ENCODE data around the gene SCRT2. TPM values are rescaled to one million over a fixed set of nuclear protein-coding genes. Genes with fewer than 3 reads are reported as not detected.

SCRT2 gene
- total RNA-seq, 1 experiment from 2014 or later = not detected

GRCh38 chr20:647479-648019, 28.1 kb downstream of the SCRT2 start:
- Histone ChIP-seq H3K9me2 (ENCODE audit: insufficient read depth) (no peaks in the 10 kb centered on the region), H3K27me3 (ENCODE audit: insufficient read depth, low read length) (no peaks in the 10 kb centered on the region), H3K4me2 (ENCODE audit: low read length) (no peak overlapping the region), H3K36me3 (ENCODE audit: control insufficient read depth in 1 of 2, insufficient read depth in 2 of 2, low read length in 2 of 2) (peaks cover 18 to 42% of the 10 kb centered on the region in 2 experiments), H2AFZ (ENCODE audit: low read depth, low read length, poor library complexity, severe bottlenecking) (no peak overlapping the region), H3K9me3 (ENCODE audit: control insufficient read depth in 1 of 2, insufficient read depth in 1 of 2, low read depth in 1 of 2, low read length in 2 of 2) (peaks cover 4 to 17% of the 10 kb centered on the region in 2 experiments; a peak in 2 of 4 replicates), H3K79me2 (ENCODE audit: insufficient read depth, low read length) (peaks cover 61% of the 10 kb centered on the region), H3K4me3 (replicated peaks in 1 of 2; ENCODE audit: low read depth in 1 of 2, low read length in 2 of 2) (no peak overlapping the region), H4K20me1 (ENCODE audit: insufficient read depth) (peaks cover 3% of the 10 kb centered on the region; the same call in 1 of the 2 replicates), H3K9ac (ENCODE audit: low read length) (no peak overlapping the region), H3K27ac (ENCODE audit: low read depth, low read length) (no peak overlapping the region), H3K4me1 (ENCODE audit: control insufficient read depth in 1 of 2, insufficient read depth in 2 of 2, low read length in 2 of 2) (peaks cover 17 to 46% of the 10 kb centered on the region in 2 experiments)
- RAD21 ChIA-PET (ENCODE audit: low non-redundant PET in 1 of 2, low total read pairs in 2 of 2, uncharacterized antibody in 2 of 2, unreplicated experiment in 2 of 2) = no interaction called here
- DNase-seq (ENCODE audit: low read depth, low spot score) (no peak), ATAC-seq (no peak)
- POLR2A ChIA-PET = interaction anchor here (0.6 kb wide), 1 partner anchor 282 kb away, joined by 3 read pairs; no protein-coding TSS in a partner anchor
- CTCF ChIA-PET = interaction anchor here (0.8 to 1.0 kb wide), 2 partner anchors 21 to 80 kb away, joined by 3 read pairs; no protein-coding TSS in a partner anchor
- TSS peak; percentile 4 for BruUV-seq (replicated peaks)
- no peak for TF ChIP-seq ZNF274 (IDR thresholded peaks at IDR 0.05; ENCODE audit: low read depth, low read length)
- peak; percentile 29; the same call in 1 of the 2 replicates for TF ChIP-seq CBX3 (IDR thresholded peaks at IDR 0.05; ENCODE audit: low read depth)
- intact Hi-C loops (cut with micrococcal nuclease) = no loop called here

DNA sequence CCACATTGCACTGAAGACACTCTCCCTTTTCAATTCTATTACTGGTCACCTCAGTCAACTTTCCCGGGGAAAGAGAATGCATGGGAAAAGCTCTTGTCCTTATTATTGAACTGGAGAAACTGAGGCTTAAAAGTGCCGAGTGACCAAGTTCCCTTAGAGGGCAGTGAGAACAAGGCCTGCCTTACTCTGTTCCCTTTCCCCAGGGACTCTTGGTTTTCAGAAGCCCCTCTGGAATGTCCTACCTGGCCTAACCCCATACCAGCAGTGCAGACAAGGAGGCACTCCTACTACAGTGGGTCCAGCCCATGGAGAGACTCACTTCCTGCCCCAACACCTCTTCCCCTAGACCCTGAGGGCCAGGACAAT, 28.8 kb downstream of the SCRT2 start:
- H3K9ac ChIP-seq (ENCODE audit: low read length) = no peak overlapping the region
- H4K20me1 ChIP-seq (ENCODE audit: insufficient read depth) = peaks cover 3% of the 10 kb centered on the region; the same call in 1 of the 2 replicates
- peaks cover 17 to 42% of the 10 kb centered on the region in 2 experiments for H3K4me1 ChIP-seq (ENCODE audit: control insufficient read depth in 1 of 2, insufficient read depth in 2 of 2, low read length in 2 of 2)
- H2AFZ ChIP-seq (ENCODE audit: low read depth, low read length, poor library complexity, severe bottlenecking) = no peak overlapping the region
- BruUV-seq (replicated peaks) = no TSS peak
- CTCF ChIA-PET = interaction anchor here (1.5 to 2.6 kb wide), 6 partner anchors 11 to 122 kb away, joined by 5 to 29 read pairs (median 8); partner anchors contain the start of genes CSNK2A1 and SLC52A3
- H3K27ac ChIP-seq (ENCODE audit: low read depth, low read length) = no peak overlapping the region
- H3K79me2 ChIP-seq (ENCODE audit: insufficient read depth, low read length) = peaks cover 54% of the 10 kb centered on the region
- no peaks in the 10 kb centered on the region for H3K27me3 ChIP-seq (ENCODE audit: insufficient read depth, low read length)
- no peak overlapping the region for H3K4me3 ChIP-seq (replicated peaks in 1 of 2; ENCODE audit: low read depth in 1 of 2, low read length in 2 of 2)
- DNase-seq (ENCODE audit: low read depth, low spot score) (no peak), ATAC-seq (no peak)
- peaks cover 4 to 17% of the 10 kb centered on the region in 2 experiments; a peak in 2 of 4 replicates for H3K9me3 ChIP-seq (ENCODE audit: control insufficient read depth in 1 of 2, insufficient read depth in 1 of 2, low read depth in 1 of 2, low read length in 2 of 2)
- RAD21 ChIA-PET (ENCODE audit: low non-redundant PET in 1 of 2, low total read pairs in 2 of 2, uncharacterized antibody in 2 of 2, unreplicated experiment in 2 of 2) = no interaction called here
- TF ChIP-seq RAD21 (IDR thresholded peaks at IDR 0.05; ENCODE audit: low read depth) = no peak
- 0 out of 2 replicates have a peak, but pooled peaks have one; percentile 31 for TF ChIP-seq POLR2AphosphoS5 (IDR thresholded peaks at IDR 0.05; ENCODE audit: low read depth, low read length)
- intact Hi-C loops (cut with micrococcal nuclease) = no loop called here
- POLR2A ChIA-PET = interaction anchor here (0.6 to 1.8 kb wide), 2 partner anchors 281 to 284 kb away, joined by 3 to 6 read pairs; no protein-coding TSS in a partner anchor
- H3K36me3 ChIP-seq (ENCODE audit: control insufficient read depth in 1 of 2, insufficient read depth in 2 of 2, low read length in 2 of 2) = peaks cover 18 to 42% of the 10 kb centered on the region in 2 experiments
- H3K9me2 ChIP-seq (ENCODE audit: insufficient read depth) = no peaks in the 10 kb centered on the region
- H3K4me2 ChIP-seq (ENCODE audit: low read length) = peak overlapping the region; percentile 14; the same call in 1 of the 2 replicates

All from HCT116 (cell line).